ENCODE measurements around the gene GSTP1. TPM values are rescaled to one million over a fixed set of nuclear protein-coding genes. Genes with fewer than 3 reads are reported as not detected.
"Not testable (repeated sequence)": the region's sequence is repeated elsewhere in the genome, so short reads cannot be mapped to it uniquely, and the experiment has no call there.

Gene GSTP1
- total RNA-seq, 1 donor from 2014 or later = 587 TPM

- DNase-seq (ENCODE audit: low spot score) = no peak
Measured at GRCh38 chr11:67614730-67615714, 31.4 kb downstream of the GSTP1 start.

- no peak for DNase-seq (ENCODE audit: low spot score)
Measured at GRCh38 chr11:67615728-67616430, 32.3 kb downstream of the GSTP1 start.

GRCh38 chr11:67616431-67617242, 33.0 kb downstream of the GSTP1 start:
- no peak for DNase-seq (ENCODE audit: low spot score)

- no peak for DNase-seq (ENCODE audit: low spot score)
Measured at GRCh38 chr11:67617243-67617953, 33.8 kb downstream of the GSTP1 start.

GRCh38 chr11:67618901-67619659, 35.5 kb downstream of the GSTP1 start:
- not testable (repeated sequence) for DNase-seq (ENCODE audit: low spot score)

GRCh38 chr11:67619683-67620618, 36.3 kb downstream of the GSTP1 start:
- DNase-seq (ENCODE audit: low spot score) = not testable (repeated sequence)

GRCh38 chr11:67620621-67621020, 37.0 kb downstream of the GSTP1 start:
- not testable (repeated sequence) for DNase-seq (ENCODE audit: low spot score)

- not testable (repeated sequence) for DNase-seq (ENCODE audit: low spot score)
Measured at GRCh38 chr11:67621928-67622327, 38.3 kb downstream of the GSTP1 start.

- not testable (repeated sequence) for DNase-seq (ENCODE audit: low spot score)
Measured at GRCh38 chr11:67622905-67623304, 39.3 kb downstream of the GSTP1 start.

- not testable (repeated sequence) for DNase-seq (ENCODE audit: low spot score)
Measured at GRCh38 chr11:67623795-67624194, 40.2 kb downstream of the GSTP1 start.

- DNase-seq (ENCODE audit: low spot score) = not testable (repeated sequence)
Measured at GRCh38 chr11:67626131-67626833, 42.7 kb downstream of the GSTP1 start.

- no peak for DNase-seq (ENCODE audit: low spot score)
Measured at GRCh38 chr11:67626970-67627369, 43.4 kb downstream of the GSTP1 start.

- DNase-seq (ENCODE audit: low spot score) = no peak
Measured at GRCh38 chr11:67627441-67627811, 43.8 kb downstream of the GSTP1 start.

GRCh38 chr11:67627812-67628624, 44.4 kb downstream of the GSTP1 start:
- DNase-seq (ENCODE audit: low spot score) = no peak

GRCh38 chr11:67628710-67629385, 45.2 kb downstream of the GSTP1 start:
- DNase-seq (ENCODE audit: low spot score) = no peak

GRCh38 chr11:67629386-67630227, 46.0 kb downstream of the GSTP1 start, which contains the start of gene NUDT8:
Gene NUDT8, minus strand, starts transcription at chr11:67629937. Its CDS starts 26 bp downstream, at chr11:67629911.
- peak; percentile 80 for DNase-seq (ENCODE audit: low spot score)

All from umbilical cord (tissue), 2 donors.